Uterus (tissue), 4 donors: ENCODE measurements around the gene ACOT7. TPM values are rescaled to one million over a fixed set of nuclear protein-coding genes. Genes with fewer than 3 reads are reported as not detected.
"Not testable (repeated sequence)": the region's sequence is repeated elsewhere in the genome, so short reads cannot be mapped to it uniquely, and the experiment has no call there.

ENCODE experiments used
- DNase-seq, 2 donors: peaks; one replicate each; pipeline ENCODE4 v3.0.0-alpha.2; 2019 to 2020
- H3K27ac ChIP-seq, 2 donors: fragments of 200-600 bp; sonication (generic); 1 replicate in 1 of 2; 2 replicates in 1 of 2; pipeline ENCODE4 v1.5.1; 2016 to 2018
- H3K27me3 ChIP-seq, 2 donors: fragments of 200-600 bp; sonication (generic); one replicate each; pipeline ENCODE4 v1.5.1; 2018 to 2019; ENCODE audit warnings: control low read depth in 1 of 2
- H3K36me3 ChIP-seq, 2 donors: fragments of 200-600 bp; sonication (generic); one replicate each; pipeline ENCODE4 v1.5.1; 2019; ENCODE audit warnings: control low read depth in 1 of 2
- H3K4me1 ChIP-seq, 2 donors: fragments of 200-600 bp; sonication (generic); one replicate each; pipeline ENCODE4 v1.5.1; 2018 to 2019; ENCODE audit warnings: control low read depth in 1 of 2
- H3K4me3 ChIP-seq, 2 donors: fragments of 200-600 bp; sonication (generic); 1 replicate in 1 of 2; 2 replicates in 1 of 2; pipeline ENCODE4 v1.5.1; 2018 to 2019; ENCODE audit warnings: mild to moderate bottlenecking in 1 of 2
- H3K9me3 ChIP-seq, 2 donors: fragments of 200-600 bp; sonication (generic); one replicate each; pipeline ENCODE4 v1.5.1; 2019; ENCODE audit warnings: control low read depth in 1 of 2
- CTCF ChIP-seq, 4 experiments: fragments of 200-600 bp in 2 of 4; fragments of 450-650 bp in 2 of 4; sonication (generic) in 2 of 4; IDR thresholded peaks; one replicate each; pipeline ENCODE4 v1.5.1; 2016 to 2019; ENCODE audit warnings: antibody characterized with exemption in 4 of 4, mild to moderate bottlenecking in 2 of 4, moderate library complexity in 1 of 4
- POLR2A ChIP-seq, 2 donors: fragments of 450-650 bp; IDR thresholded peaks; one replicate each; pipeline ENCODE4 v1.6.1; 2016; ENCODE audit warnings: antibody characterized with exemption in 2 of 2, mild to moderate bottlenecking in 1 of 2, moderate library complexity in 1 of 2
- intact Hi-C: fragments of 100-400 bp; cut with DNase I; formaldehyde crosslinking; loops from one replicate; pipeline ENCODE4 v1.15.1; 2023; ENCODE audit warnings: low total_unique reads
- microRNA-seq: library from miRNA; unstranded; fragments of <30 nt; microRNA quantifications from one replicate; pipeline ENCODE4, GENCODE V29; 2016; ENCODE audit warnings: borderline microRNAs expressed, borderline replicate concordance
- small RNA-seq: library from RNA; depleted of rRNA; stranded (forward); fragments of <200 nt; gene quantifications from one replicate; pipeline ENCODE3, GENCODE V24; 2016
- total RNA-seq, 4 donors: library from RNA; depleted of rRNA in 3 of 4; stranded (reverse); fragments of >200 nt in 3 of 4; gene quantifications; one replicate each; pipeline versions ENCODE4 v1.1.0 to v1.2.4, GENCODE V29; 2014 to 2023
- donor health status: DM: yes; HTN: yes; CAD: no.

Gene ACOT7
- total RNA-seq, 4 donors from 2014 or later = 7.4 to 27.6 (median 12.4) TPM

DNA sequence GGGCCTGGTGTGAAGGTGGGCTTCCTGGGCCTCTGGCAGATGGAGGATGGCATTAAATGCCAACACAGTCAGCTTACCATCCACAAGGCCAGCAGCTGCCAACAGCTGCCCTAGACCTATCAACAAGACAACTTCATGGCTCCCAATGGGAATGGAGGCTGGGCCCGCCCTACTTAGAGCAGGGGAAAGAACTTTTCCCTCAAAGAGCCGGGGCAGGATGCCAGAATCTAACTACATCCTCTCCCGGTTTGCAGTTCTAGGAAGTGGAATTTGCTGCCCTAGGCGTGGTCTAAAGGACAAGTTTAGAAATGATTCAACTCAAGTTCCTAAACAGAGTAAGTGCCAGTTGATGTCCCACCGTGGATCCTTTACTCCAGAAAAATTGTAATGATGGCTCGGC lies 170.9 kb downstream of the ACOT7 start:
- intact Hi-C loops = no loop called here
- Histone ChIP-seq H3K27me3 (no peaks in the 10 kb centered on the region), H3K36me3 (no peaks in the 10 kb centered on the region), H3K4me1 (no peaks in the 10 kb centered on the region), H3K9me3 (no peaks in the 10 kb centered on the region), H3K4me3 (no peak overlapping the region), H3K27ac (no peak overlapping the region)
- DNase-seq = peak in 1 of 2 donors; percentile 56
- TF ChIP-seq POLR2A (IDR thresholded peaks at IDR 0.05) (no peak), CTCF (IDR thresholded peaks at IDR 0.05) (no peak)

- H3K4me3 ChIP-seq = no peak overlapping the region
- TF ChIP-seq POLR2A (IDR thresholded peaks at IDR 0.05) (no peak), CTCF (IDR thresholded peaks at IDR 0.05) (no peak)
- no peaks in the 10 kb centered on the region for H3K27me3 ChIP-seq
- no peak for DNase-seq
- no peak overlapping the region for H3K27ac ChIP-seq
- H3K4me1 ChIP-seq = no peaks in the 10 kb centered on the region
- H3K36me3 ChIP-seq = no peaks in the 10 kb centered on the region
- no peaks in the 10 kb centered on the region for H3K9me3 ChIP-seq
- intact Hi-C loops = no loop called here
Measured at GRCh38 chr1:6221210-6221784, 172.3 kb downstream of the ACOT7 start.

GRCh38 chr1:6220236-6220635 lies 173.3 kb downstream of the ACOT7 start:
- Histone ChIP-seq H3K36me3 (no peaks in the 10 kb centered on the region), H3K4me3 (no peak overlapping the region), H3K27me3 (no peaks in the 10 kb centered on the region), H3K9me3 (no peaks in the 10 kb centered on the region), H3K4me1 (no peaks in the 10 kb centered on the region), H3K27ac (no peak overlapping the region)
- TF ChIP-seq CTCF (IDR thresholded peaks at IDR 0.05) = no peak
- no peak for TF ChIP-seq POLR2A (IDR thresholded peaks at IDR 0.05)
- intact Hi-C loops = no loop called here
- DNase-seq = no peak

DNA sequence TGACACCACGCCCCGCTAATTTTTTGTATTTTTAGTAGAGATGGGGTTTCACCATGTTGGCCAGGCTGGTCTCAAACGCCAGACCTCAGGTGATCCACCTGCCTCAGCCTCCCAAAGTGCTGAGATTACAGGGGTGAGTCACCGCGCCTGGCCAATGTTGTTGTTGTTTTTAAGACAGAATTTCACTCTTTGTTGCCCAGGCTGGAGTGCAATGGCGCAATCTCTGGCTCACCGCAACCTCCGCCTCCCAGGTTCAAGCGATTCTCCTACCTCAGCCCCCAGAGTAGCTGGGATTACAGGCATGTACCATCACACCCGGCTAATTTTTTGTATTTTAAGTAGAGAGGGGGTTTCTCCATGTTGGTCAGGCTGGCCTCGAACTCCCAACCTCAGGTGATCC lies 173.9 kb downstream of the ACOT7 start:
- DNase-seq, intact Hi-C loops, H3K27ac ChIP-seq, H3K36me3 ChIP-seq, H3K4me3 ChIP-seq, H3K4me1 ChIP-seq, H3K27me3 ChIP-seq, H3K9me3 ChIP-seq: not testable (repeated sequence)

GRCh38 chr1:6218375-6219164 lies 175.0 kb downstream of the ACOT7 start:
- Histone ChIP-seq H3K27ac (no peak overlapping the region), H3K36me3 (no peaks in the 10 kb centered on the region), H3K4me1 (no peaks in the 10 kb centered on the region), H3K27me3 (no peaks in the 10 kb centered on the region), H3K9me3 (no peaks in the 10 kb centered on the region), H3K4me3 (no peak overlapping the region)
- intact Hi-C loops = no loop called here
- DNase-seq = no peak
- no peak for TF ChIP-seq POLR2A (IDR thresholded peaks at IDR 0.05)
- no peak for TF ChIP-seq CTCF (IDR thresholded peaks at IDR 0.05)

Small RNA genes within 50 kb of the gene (microRNA-seq; reads per million reads assigned to microRNA genes)
- not detected for gene MIR4252

Small RNA genes within 50 kb of the gene (small RNA-seq; reads per million reads assigned to genes)
- gene MIR4252 = not detected

Other genes starting within 250 kb of the ACOT7 start
- 1 to 10 TPM in 1 of 4 donors, under 1 TPM in 1, not detected in 2; 0.69 to 1.3 TPM for gene CHD5, start 213.4 kb downstream of the ACOT7 start, total RNA-seq
- 100 to 1,000 TPM; 140 to 543 (median 252) TPM for gene RPL22, start 194.2 kb downstream of the ACOT7 start, total RNA-seq
- gene RNF207, start 187.6 kb downstream of the ACOT7 start, total RNA-seq = 10 to 100 TPM in 3 of 4 donors, 1 to 10 TPM in 1; 2.1 to 41.1 (median 20.5) TPM
- gene ICMT, start 157.8 kb downstream of the ACOT7 start, total RNA-seq = 10 to 100 TPM; 15.6 to 87.4 (median 57.7) TPM
- gene HES3, start 149.6 kb downstream of the ACOT7 start, total RNA-seq = not detected
- 10 to 100 TPM in 2 of 4 donors, 1 to 10 TPM in 2; 5.6 to 22.1 (median 10.3) TPM for gene GPR153, start 132.7 kb downstream of the ACOT7 start, total RNA-seq
- gene HES2, start 26.2 kb upstream of the ACOT7 start, total RNA-seq = under 1 TPM in 1 of 4 donors, not detected in 3; 0.21 TPM
- gene ESPN, start 31.0 kb upstream of the ACOT7 start, total RNA-seq = 1 to 10 TPM in 1 of 4 donors, under 1 TPM in 1, not detected in 2; 0.58 to 2.5 TPM
- gene TNFRSF25, start 72.4 kb upstream of the ACOT7 start, total RNA-seq = 10 to 100 TPM in 1 of 4 donors, 1 to 10 TPM in 3; 1.0 to 11.1 (median 4.8) TPM
- 10 to 100 TPM in 2 of 4 donors, 1 to 10 TPM in 2; 2.6 to 23.7 (median 8.2) TPM for gene PLEKHG5, start 97.9 kb upstream of the ACOT7 start, total RNA-seq
- gene NOL9, start 160.7 kb upstream of the ACOT7 start, total RNA-seq = 10 to 100 TPM in 2 of 4 donors, 1 to 10 TPM in 2; 4.7 to 44.8 (median 23.7) TPM
- gene TAS1R1, start 161.5 kb upstream of the ACOT7 start, total RNA-seq = not detected
- 10 to 100 TPM; 26.5 to 79.7 (median 47.6) TPM for gene ZBTB48, start 186.2 kb upstream of the ACOT7 start, total RNA-seq
- gene KLHL21, start 209.1 kb upstream of the ACOT7 start, total RNA-seq = 10 to 100 TPM; 17.4 to 31.1 (median 20.6) TPM
- 10 to 100 TPM in 2 of 4 donors, 1 to 10 TPM in 2; 1.8 to 29.6 (median 15.0) TPM for gene PHF13, start 220.0 kb upstream of the ACOT7 start, total RNA-seq
- gene THAP3, start 231.1 kb upstream of the ACOT7 start, total RNA-seq = 10 to 100 TPM; 19.1 to 23.9 (median 21.9) TPM